H9 (cell line): ENCODE results near the gene FAM200A. TPM values are rescaled to one million over a fixed set of nuclear protein-coding genes. Genes with fewer than 3 reads are reported as not detected.
A peak's percentile ranks its signal among the peaks of the same experiment; 100 is the strongest.
"Not testable (repeated sequence)": the region's sequence is repeated elsewhere in the genome, so short reads cannot be mapped to it uniquely, and the experiment has no call there.

Experiments used
- DNase-seq: peaks from one replicate; pipeline ENCODE4 v3.0.0-alpha.2; 2017
- H2AFZ ChIP-seq: one replicate; pipeline ENCODE4 v1.6.1; 2013; ENCODE audit warnings: mild to moderate bottlenecking, low read length, control low read depth, moderate library complexity
- H2AK5ac ChIP-seq: 2 replicates; pipeline ENCODE4 v1.6.1; 2013; ENCODE audit warnings: low read length, control low read depth, mixed read lengths; ENCODE audit not compliant: insufficient read length
- H2BK120ac ChIP-seq: one replicate; pipeline ENCODE4 v1.6.1; 2013; ENCODE audit warnings: low read depth, mild to moderate bottlenecking, low read length, control low read depth, inconsistent platforms; ENCODE audit not compliant: poor library complexity, severe bottlenecking
- H2BK12ac ChIP-seq: 2 replicates; pipeline ENCODE4 v1.6.1; 2013; ENCODE audit warnings: low read length, control low read depth, mixed read lengths, low read depth; ENCODE audit not compliant: insufficient read length
- H2BK15ac ChIP-seq: 2 replicates; pipeline ENCODE4 v1.6.1; 2013; ENCODE audit warnings: low read depth, low read length, control low read depth
- H2BK20ac ChIP-seq: one replicate; pipeline ENCODE4 v1.6.1; 2013; ENCODE audit warnings: low read depth, mild to moderate bottlenecking, low read length, control low read depth, inconsistent platforms; ENCODE audit not compliant: poor library complexity, severe bottlenecking
- H2BK5ac ChIP-seq: 2 replicates; pipeline ENCODE4 v1.6.1; 2013; ENCODE audit warnings: low read length, control low read depth, mixed read lengths; ENCODE audit not compliant: insufficient read length
- H3K14ac ChIP-seq: 2 replicates; pipeline ENCODE4 v1.6.1; 2013; ENCODE audit warnings: low read length, control low read depth; ENCODE audit not compliant: insufficient read depth
- H3K18ac ChIP-seq: 2 replicates; pipeline ENCODE4 v1.6.1; 2013; ENCODE audit warnings: low read depth, mild to moderate bottlenecking, mixed read lengths, low read length, control low read depth; ENCODE audit not compliant: insufficient read length
- H3K23ac ChIP-seq: 2 replicates; pipeline ENCODE4 v1.6.1; 2013; ENCODE audit warnings: low read length, control low read depth, mixed read lengths, low read depth; ENCODE audit not compliant: insufficient read length
- H3K23me2 ChIP-seq: 2 replicates; pipeline ENCODE4 v1.6.1; 2013; ENCODE audit warnings: low read depth, mild to moderate bottlenecking, mixed read lengths, low read length, control low read depth; ENCODE audit not compliant: insufficient read length, poor library complexity, severe bottlenecking
- H3K27ac ChIP-seq: 2 replicates; pipeline ENCODE4 v1.5.1; 2013; ENCODE audit warnings: low read length, control low read depth, mixed read lengths, low read depth; ENCODE audit not compliant: insufficient read length
- H3K27me3 ChIP-seq: 2 replicates; pipeline ENCODE4 v1.6.1; 2013; ENCODE audit warnings: low read length, control low read depth, inconsistent platforms; ENCODE audit not compliant: insufficient read depth
- H3K4ac ChIP-seq: 2 replicates; pipeline ENCODE4 v1.6.1; 2013; ENCODE audit warnings: low read depth, mild to moderate bottlenecking, control low read depth, inconsistent platforms, low read length, moderate library complexity
- H3K4me1 ChIP-seq: 2 replicates; pipeline ENCODE4 v1.6.1; 2013; ENCODE audit warnings: low read length, control low read depth, inconsistent platforms; ENCODE audit not compliant: insufficient read depth
- H3K4me2 ChIP-seq: 2 replicates; pipeline ENCODE4 v1.6.1; 2013; ENCODE audit warnings: low read length, control low read depth, mixed read lengths; ENCODE audit not compliant: insufficient read length, insufficient read depth
- H3K56ac ChIP-seq: 2 replicates; pipeline ENCODE4 v1.6.1; 2013; ENCODE audit warnings: low read depth, mild to moderate bottlenecking, mixed read lengths, low read length, control low read depth; ENCODE audit not compliant: insufficient read length
- H3K79me1 ChIP-seq: 2 replicates; pipeline ENCODE4 v1.6.1; 2013; ENCODE audit warnings: low read depth, mild to moderate bottlenecking, moderate library complexity, low read length, control low read depth, inconsistent platforms; ENCODE audit not compliant: insufficient read depth, poor library complexity, severe bottlenecking
- H3K79me2 ChIP-seq: 2 replicates; pipeline ENCODE4 v1.6.1; 2013; ENCODE audit warnings: low read length, control low read depth, inconsistent platforms; ENCODE audit not compliant: insufficient read depth
- H3K9ac ChIP-seq: 2 replicates; pipeline ENCODE4 v1.6.1; 2013; ENCODE audit warnings: low read length, control low read depth, mixed read lengths; ENCODE audit not compliant: insufficient read length; ENCODE audit errors: extremely low read depth
- H3K9me3 ChIP-seq: one replicate; pipeline ENCODE4 v1.6.1; 2013; ENCODE audit warnings: low read depth, low read length, inconsistent platforms; ENCODE audit not compliant: control insufficient read depth
- H3T11ph ChIP-seq: one replicate; pipeline ENCODE4 v1.6.1; 2013; ENCODE audit warnings: mild to moderate bottlenecking, low read length, control low read depth, inconsistent platforms
- H4K20me1 ChIP-seq: one replicate; pipeline ENCODE4 v1.6.1; 2013; ENCODE audit not compliant: control insufficient read depth, insufficient read length, insufficient read depth
- H4K5ac ChIP-seq: 2 replicates; pipeline ENCODE4 v1.6.1; 2013; ENCODE audit warnings: low read depth, mild to moderate bottlenecking, mixed read lengths, low read length, control low read depth; ENCODE audit not compliant: insufficient read length
- H4K8ac ChIP-seq: replicated peaks from 2 replicates; pipeline ENCODE4 v1.6.1; 2013; ENCODE audit warnings: low read length, control low read depth, mixed read lengths, low read depth; ENCODE audit not compliant: insufficient read length
- H4K91ac ChIP-seq: 2 replicates; pipeline ENCODE4 v1.6.1; 2013; ENCODE audit warnings: low read depth, mild to moderate bottlenecking, moderate library complexity, mixed read lengths, low read length, control low read depth; ENCODE audit not compliant: insufficient read length
- H3K27ac Mint-ChIP-seq, 3 experiments: 2 replicates in 2 of 3; 3 replicates in 1 of 3; pipeline ENCODE4 v1.8.0; 2020 to 2021; ENCODE audit warnings: mixed read lengths in 3 of 3, mild to moderate bottlenecking in 1 of 3, moderate library complexity in 1 of 3
- H3K27me3 Mint-ChIP-seq: 2 replicates; pipeline ENCODE4 v1.8.0; 2021; ENCODE audit warnings: low read depth, mild to moderate bottlenecking, moderate library complexity, mixed read lengths
- H3K36me3 Mint-ChIP-seq, 3 experiments: 2 replicates in 2 of 3; 3 replicates in 1 of 3; pipeline ENCODE4 v1.8.0; 2020 to 2021; ENCODE audit warnings: low read depth in 3 of 3, mixed read lengths in 3 of 3; ENCODE audit not compliant: insufficient read depth in 1 of 3
- H3K4me1 Mint-ChIP-seq, 2 experiments: 2 replicates each; pipeline ENCODE4 v1.8.0; 2020; ENCODE audit warnings: mixed read lengths in 2 of 2
- H3K4me3 Mint-ChIP-seq, 2 experiments: 2 replicates in 1 of 2; 3 replicates in 1 of 2; pipeline ENCODE4 v1.8.0; 2020 to 2021; ENCODE audit warnings: mild to moderate bottlenecking in 2 of 2, mixed read lengths in 2 of 2, moderate library complexity in 1 of 2
- H3K9me3 Mint-ChIP-seq, 2 experiments: 2 replicates in 1 of 2; 3 replicates in 1 of 2; pipeline ENCODE4 v1.8.0; 2020; ENCODE audit warnings: mild to moderate bottlenecking in 2 of 2, mixed read lengths in 2 of 2, moderate library complexity in 1 of 2
- WGBS: extraction: QIAGEN DNeasy Blood & Tissue Kit; methylation state at CpG from one replicate; pipeline ENCODE4 v1.1.7; 2013; ENCODE audit warnings: missing lambda C conversion rate, low lambda C conversion rate, mixed read lengths; ENCODE audit not compliant: insufficient read length; ENCODE audit errors: extremely low coverage; 5-methylcytosine and 5-hydroxymethylcytosine counted together
- total RNA-seq: library from RNA; stranded (reverse); gene quantifications from 2 replicates; pipeline ENCODE4 v1.2.1, GENCODE V29; 2021
- TF ChIP-seq, protein P1 (sequence below): fragments of 200-600 bp; sonication (generic); conservative IDR thresholded peaks from 3 replicates; pipeline ENCODE4 v1.8.0; 2021; ENCODE audit warnings: antibody characterized with exemption, mild to moderate bottlenecking

Gene FAM200A
- total RNA-seq, 1 experiment from 2014 or later, result 7.8 TPM

DNA sequence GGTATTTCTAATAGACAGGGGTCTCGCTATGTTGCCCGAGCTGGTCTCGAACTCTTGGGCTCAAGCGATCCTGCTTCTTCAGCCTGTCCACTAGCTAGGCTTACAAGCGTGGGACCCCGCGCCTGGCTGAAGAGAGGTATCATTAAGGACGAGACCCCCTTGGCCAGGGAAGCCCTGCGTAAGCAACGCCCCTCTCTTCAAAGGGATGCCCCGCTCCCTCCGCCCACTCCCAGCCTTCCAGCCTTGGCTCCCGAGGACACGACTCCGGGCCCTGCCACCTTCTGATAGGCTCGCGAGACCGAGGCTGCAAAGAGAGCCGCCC, 47.7 kb downstream of the FAM200A start:
- Histone ChIP-seq H4K91ac (no peak overlapping the region), H3K4ac (no peak overlapping the region), H3K27me3 (no peaks in the 10 kb centered on the region), H2BK120ac (no peak overlapping the region), H2AFZ (no peak overlapping the region), H3K9me3 (no peaks in the 10 kb centered on the region), H4K5ac (no peak overlapping the region), H3K23ac (no peak overlapping the region), H3K79me1 (peaks cover 8% of the 10 kb centered on the region), H3K56ac (no peak overlapping the region), H3K23me2 (peaks cover 19% of the 10 kb centered on the region), H2BK12ac (no peak overlapping the region), H2BK5ac (no peak overlapping the region), H4K8ac (no peak overlapping the region), H3K14ac (no peak overlapping the region), H4K20me1 (no peaks in the 10 kb centered on the region), H2BK20ac (no peak overlapping the region), H2BK15ac (no peak overlapping the region), H3T11ph (no peak overlapping the region), H3K4me1 (no peaks in the 10 kb centered on the region; the same call in 1 of the 2 replicates), H2AK5ac (no peak overlapping the region), H3K79me2 (peaks cover 13% of the 10 kb centered on the region; the same call in 1 of the 2 replicates), H3K4me2 (peak overlapping the region; percentile 97), H3K27ac (no peak overlapping the region), H3K18ac (no peak overlapping the region), H3K9ac (no peak overlapping the region)
- H3K4me1 Mint-ChIP-seq, result peaks cover 13 to 23% of the 10 kb centered on the region in 2 experiments
- H3K36me3 Mint-ChIP-seq, result peaks cover 6 to 16% (median 7%) of the 10 kb centered on the region in 3 experiments; a peak in 6 of 7 replicates
- H3K27ac Mint-ChIP-seq, result peak overlapping the region; percentile 98 to 99 (median 98)
- H3K9me3 Mint-ChIP-seq, result no peaks in the 10 kb centered on the region; a peak in 2 of 5 replicates
- WGBS, result no CpG with 5 or more reads among the region's 19 CpGs
- peak; percentile 100 for DNase-seq
- H3K27me3 Mint-ChIP-seq, result no peaks in the 10 kb centered on the region
- peak overlapping the region; percentile 93 to 94 for H3K4me3 Mint-ChIP-seq
- TF ChIP-seq, protein P1, sequence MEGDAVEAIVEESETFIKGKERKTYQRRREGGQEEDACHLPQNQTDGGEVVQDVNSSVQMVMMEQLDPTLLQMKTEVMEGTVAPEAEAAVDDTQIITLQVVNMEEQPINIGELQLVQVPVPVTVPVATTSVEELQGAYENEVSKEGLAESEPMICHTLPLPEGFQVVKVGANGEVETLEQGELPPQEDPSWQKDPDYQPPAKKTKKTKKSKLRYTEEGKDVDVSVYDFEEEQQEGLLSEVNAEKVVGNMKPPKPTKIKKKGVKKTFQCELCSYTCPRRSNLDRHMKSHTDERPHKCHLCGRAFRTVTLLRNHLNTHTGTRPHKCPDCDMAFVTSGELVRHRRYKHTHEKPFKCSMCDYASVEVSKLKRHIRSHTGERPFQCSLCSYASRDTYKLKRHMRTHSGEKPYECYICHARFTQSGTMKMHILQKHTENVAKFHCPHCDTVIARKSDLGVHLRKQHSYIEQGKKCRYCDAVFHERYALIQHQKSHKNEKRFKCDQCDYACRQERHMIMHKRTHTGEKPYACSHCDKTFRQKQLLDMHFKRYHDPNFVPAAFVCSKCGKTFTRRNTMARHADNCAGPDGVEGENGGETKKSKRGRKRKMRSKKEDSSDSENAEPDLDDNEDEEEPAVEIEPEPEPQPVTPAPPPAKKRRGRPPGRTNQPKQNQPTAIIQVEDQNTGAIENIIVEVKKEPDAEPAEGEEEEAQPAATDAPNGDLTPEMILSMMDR, result no peak

DNA sequence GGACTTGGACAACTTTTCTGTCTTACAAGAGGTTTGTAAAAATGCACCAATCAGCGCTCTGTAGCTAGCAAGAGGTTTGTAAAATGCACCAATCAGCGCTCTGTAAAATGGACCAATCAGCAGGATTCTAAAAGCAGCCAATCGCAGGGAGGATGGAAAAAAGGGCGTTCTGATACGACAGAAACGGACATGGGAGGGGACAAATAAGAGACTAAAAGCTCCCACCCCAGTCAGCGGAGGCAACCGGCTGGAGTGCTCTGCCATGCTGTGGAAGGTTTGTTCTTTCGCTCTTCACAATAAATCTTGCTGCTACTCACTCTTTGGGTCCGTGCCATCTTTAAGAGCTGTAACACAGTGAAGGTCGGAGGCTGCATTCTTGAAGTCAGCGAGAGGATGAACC, 50.7 kb downstream of the FAM200A start:
- not testable (repeated sequence) for H3K9me3 ChIP-seq, H4K20me1 ChIP-seq, H3T11ph ChIP-seq, H3K18ac ChIP-seq, H2BK5ac ChIP-seq, H3K27me3 ChIP-seq, H3K56ac ChIP-seq, H3K27ac ChIP-seq, H2AK5ac ChIP-seq, H3K4me1 ChIP-seq, H3K4ac ChIP-seq, H3K9ac ChIP-seq, H4K5ac ChIP-seq, H4K91ac ChIP-seq, H3K14ac ChIP-seq, H2BK20ac ChIP-seq, H2AFZ ChIP-seq, H2BK12ac ChIP-seq, H3K9me3 Mint-ChIP-seq, H3K23ac ChIP-seq, H3K27me3 Mint-ChIP-seq, H4K8ac ChIP-seq, H2BK15ac ChIP-seq, H3K79me1 ChIP-seq, H2BK120ac ChIP-seq, H3K27ac Mint-ChIP-seq
- peak overlapping the region; percentile 98 for H3K4me2 ChIP-seq
- Mint-ChIP-seq H3K4me1 (peaks cover 22 to 31% of the 10 kb centered on the region in 2 experiments), H3K36me3 (peaks cover 16 to 28% (median 20%) of the 10 kb centered on the region in 3 experiments), H3K4me3 (peak overlapping the region; percentile 98)
- H3K79me2 ChIP-seq, result peaks cover 21% of the 10 kb centered on the region
- DNase-seq, result peak; percentile 46
- peaks cover 21% of the 10 kb centered on the region for H3K23me2 ChIP-seq
- no CpG with 5 or more reads among the region's 12 CpGs for WGBS
